GM21381 (cell line): ENCODE results near the gene AGAP3.

ENCODE experiments used
- ATAC-seq: cut with Tn5 transposase; IDR thresholded peaks from one replicate; pipeline ENCODE4 v1.9.1; 2021; ENCODE audit warnings: mild to moderate bottlenecking, moderate library complexity; ENCODE audit not compliant: unreplicated experiment

The AGAP3 gene

GRCh38 chr7:151122796-151123157 lies 36.5 kb downstream of the AGAP3 start:
- no peak for ATAC-seq

- ATAC-seq: no peak
Measured at GRCh38 chr7:151123158-151123821, 37.0 kb downstream of the AGAP3 start.

- no peak for ATAC-seq
Measured at GRCh38 chr7:151123822-151124464, 37.7 kb downstream of the AGAP3 start.

- ATAC-seq: no peak
Measured at GRCh38 chr7:151124481-151124880, 38.2 kb downstream of the AGAP3 start.

- ATAC-seq: no peak
Measured at GRCh38 chr7:151124899-151125399, 38.7 kb downstream of the AGAP3 start.

- ATAC-seq: no peak
Measured at GRCh38 chr7:151125470-151125845, 39.2 kb downstream of the AGAP3 start.

- ATAC-seq: no peak
Measured at GRCh38 chr7:151125846-151126481, 39.7 kb downstream of the AGAP3 start.

GRCh38 chr7:151126491-151127137 lies 40.3 kb downstream of the AGAP3 start:
- ATAC-seq: no peak

- ATAC-seq: no peak
Measured at GRCh38 chr7:151128144-151128543, 41.9 kb downstream of the AGAP3 start.

GRCh38 chr7:151128716-151129115 lies 42.4 kb downstream of the AGAP3 start:
- no peak for ATAC-seq

- ATAC-seq: no peak
Measured at GRCh38 chr7:151129117-151129959, 43.1 kb downstream of the AGAP3 start.

- ATAC-seq: no peak
Measured at GRCh38 chr7:151129960-151130591, 43.8 kb downstream of the AGAP3 start.

GRCh38 chr7:151130741-151131157 lies 44.5 kb downstream of the AGAP3 start:
- ATAC-seq: no peak

- ATAC-seq: no peak
Measured at GRCh38 chr7:151131224-151131591, 44.9 kb downstream of the AGAP3 start.

GRCh38 chr7:151131592-151132293 lies 45.5 kb downstream of the AGAP3 start:
- no peak for ATAC-seq

- ATAC-seq: no peak
Measured at GRCh38 chr7:151132461-151133205, 46.4 kb downstream of the AGAP3 start.

GRCh38 chr7:151133266-151133985 lies 47.2 kb downstream of the AGAP3 start:
- no peak for ATAC-seq

GRCh38 chr7:151133986-151134742 lies 47.9 kb downstream of the AGAP3 start:
- no peak for ATAC-seq
